GM18499 (cell line): ENCODE results near the gene PLN.
A peak's percentile ranks its signal among the peaks of the same experiment; 100 is the strongest.

Experiments used
- ATAC-seq: cut with Tn5 transposase; IDR thresholded peaks from one replicate; pipeline ENCODE4 v1.9.1; 2021; ENCODE audit warnings: moderate number of reproducible peaks; ENCODE audit not compliant: insufficient read depth, unreplicated experiment

PLN gene

GRCh38 chr6:118535176-118535844 is 12.8 kb upstream of the PLN start:
- no peak for ATAC-seq

GRCh38 chr6:118536478-118536877 is 11.6 kb upstream of the PLN start:
- ATAC-seq = no peak

- ATAC-seq = no peak
Measured at GRCh38 chr6:118537574-118537973, 10.5 kb upstream of the PLN start.

DNA sequence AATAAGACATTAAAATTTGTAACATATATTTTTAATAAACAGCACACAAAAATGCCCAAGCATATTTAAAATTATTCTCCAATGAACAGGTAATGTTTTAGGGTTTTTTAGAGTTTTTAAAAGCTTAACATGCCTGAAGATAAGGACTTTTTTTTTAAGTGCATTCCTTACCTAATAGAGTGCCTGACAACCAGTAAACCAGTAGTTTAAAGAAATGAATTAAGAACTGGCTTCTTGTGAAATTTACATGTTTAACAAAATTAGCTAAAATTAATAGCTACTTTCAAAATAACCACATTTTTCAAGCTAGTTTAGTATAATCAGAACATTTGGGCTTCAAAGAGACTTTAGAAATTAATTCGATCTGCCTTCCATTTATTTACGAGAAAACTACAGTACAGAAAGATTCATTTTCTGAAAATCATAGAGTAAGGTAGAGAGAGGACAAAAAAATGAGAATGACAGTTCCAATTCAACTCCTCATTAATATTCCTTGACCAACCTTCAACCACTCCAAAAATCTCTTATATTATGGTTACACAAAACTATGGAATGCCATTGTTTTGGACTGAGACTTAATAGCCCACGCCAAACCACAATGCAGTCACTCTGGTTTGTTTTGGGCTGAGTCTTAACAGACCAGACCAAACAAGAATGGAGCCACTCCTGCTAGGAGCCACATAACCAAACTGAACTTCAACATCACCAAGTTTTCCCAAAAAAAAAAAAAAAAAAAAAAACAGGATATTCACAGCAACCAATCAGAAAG is 5.7 kb upstream of the PLN start:
- ATAC-seq = no peak

DNA sequence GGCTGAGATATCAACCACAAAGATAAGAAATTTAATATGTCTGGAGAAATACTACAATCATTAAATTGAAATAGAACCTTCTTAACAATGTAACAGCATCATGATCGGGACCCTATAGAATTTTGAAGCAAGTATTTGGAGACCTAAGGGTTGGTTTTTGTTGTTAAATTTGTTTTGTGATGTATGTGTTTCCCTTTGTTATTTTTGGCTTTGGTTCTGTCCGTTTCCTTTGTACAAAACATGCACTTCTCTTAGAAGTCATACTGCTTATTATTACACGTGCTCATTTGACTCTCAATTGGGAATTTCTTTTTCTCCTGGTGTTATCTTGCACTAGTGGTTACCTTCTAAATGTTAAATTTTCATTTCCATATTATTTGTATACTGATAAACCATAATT is 4.0 kb upstream of the PLN start:
- ATAC-seq = no peak

GRCh38 chr6:118546164-118546879 is 1.8 kb upstream of the PLN start:
- no peak for ATAC-seq

DNA sequence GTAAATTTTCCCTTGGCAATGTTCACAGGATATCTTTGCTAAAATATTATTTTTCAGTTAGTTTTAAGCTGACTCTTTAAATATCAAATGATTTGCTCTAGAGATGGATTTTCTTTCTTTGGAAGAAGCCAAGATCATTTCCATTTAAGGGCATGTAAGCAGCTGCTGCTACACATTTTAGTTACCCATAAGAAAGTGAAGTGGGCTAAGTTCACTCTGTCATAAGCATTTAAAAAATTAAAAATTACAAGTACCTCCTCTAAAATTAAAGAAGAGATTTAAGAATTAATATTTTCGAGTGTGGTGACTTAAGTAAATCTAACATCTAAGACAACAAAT is 1.2 kb upstream of the PLN start:
- ATAC-seq = no peak

- no peak for ATAC-seq
Measured at GRCh38 chr6:118548613-118549012, 517 bp downstream of the PLN start.

DNA sequence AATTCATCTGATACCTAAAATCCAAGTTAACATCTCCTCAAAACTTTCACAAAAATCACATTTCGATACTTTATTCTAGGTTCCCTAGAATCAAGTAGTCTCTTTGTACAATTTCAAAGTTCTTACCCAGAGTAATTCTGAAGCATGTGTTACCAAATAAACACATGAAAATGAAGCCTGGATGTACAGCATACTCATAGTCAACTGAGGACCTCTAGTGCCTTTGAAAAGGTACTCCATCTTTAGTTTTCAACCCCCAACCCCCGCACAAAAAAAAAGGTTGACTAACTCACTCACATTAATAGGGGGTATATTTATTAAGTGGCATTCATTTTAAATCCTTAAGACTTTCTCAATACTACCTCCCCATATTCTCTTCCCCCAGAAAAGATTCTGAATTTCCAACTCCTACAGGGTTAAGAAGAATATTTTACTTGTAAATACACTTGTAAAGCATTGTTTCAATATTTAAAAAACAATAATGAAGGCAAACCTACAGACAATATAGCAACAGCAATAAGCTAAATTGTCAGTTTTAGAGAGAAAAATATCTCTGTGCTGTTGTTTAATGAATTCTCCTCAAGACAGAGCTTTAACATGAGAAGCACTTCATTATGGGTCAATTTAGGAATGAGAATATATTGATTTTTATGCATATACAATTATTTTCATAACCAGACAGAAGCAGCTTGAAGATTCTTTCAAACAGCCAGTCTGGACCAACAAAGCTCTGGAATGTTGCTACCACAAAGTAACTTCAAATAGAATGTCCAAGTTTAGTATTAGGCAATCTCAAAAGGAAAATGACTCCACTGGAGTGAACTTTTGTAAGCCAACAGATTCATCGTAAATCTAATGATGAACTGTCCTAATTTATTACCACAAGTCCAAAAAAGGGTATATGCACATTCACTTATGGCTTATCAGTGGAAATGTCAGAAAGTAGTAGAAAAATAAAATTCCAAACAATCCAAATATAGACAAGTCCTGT is 3.3 kb downstream of the PLN start:
- peak; percentile 73 for ATAC-seq

DNA sequence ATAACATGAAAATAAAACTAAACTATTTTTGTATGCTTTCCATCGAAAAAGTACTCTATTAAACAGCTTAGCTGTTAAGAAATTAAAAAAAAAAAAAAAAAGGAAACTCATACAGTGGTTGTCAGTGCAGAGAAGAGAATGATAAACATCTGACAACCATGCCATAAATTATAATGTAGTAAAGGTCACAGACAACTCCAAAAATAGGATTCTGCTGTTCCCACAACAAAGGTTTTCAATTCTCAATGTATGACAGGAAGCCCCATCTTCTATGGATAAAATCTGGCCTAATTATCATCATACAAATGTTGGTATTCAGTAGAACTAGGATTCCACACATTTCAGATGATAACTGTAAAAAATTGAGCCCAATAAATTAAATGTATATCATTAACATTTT is 5.0 kb downstream of the PLN start:
- ATAC-seq = no peak

DNA sequence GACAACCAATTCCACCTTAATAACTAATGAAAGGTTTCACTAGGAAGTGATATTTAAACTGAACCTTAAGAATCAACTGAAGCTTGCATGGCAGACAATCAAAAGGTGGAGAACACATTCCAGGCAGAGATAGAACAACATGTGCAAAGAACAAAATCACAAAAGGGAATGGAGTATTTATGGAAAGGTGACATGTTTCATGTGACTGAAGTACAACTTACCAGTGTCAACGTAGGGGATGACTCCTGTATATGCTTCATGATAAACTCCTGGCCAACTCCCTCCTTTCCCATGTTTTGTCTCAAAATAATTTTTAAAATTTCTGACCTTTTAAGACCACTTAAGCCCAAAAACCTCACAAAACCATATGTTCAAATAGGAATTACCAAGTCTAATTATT is 6.6 kb downstream of the PLN start:
- no peak for ATAC-seq

DNA sequence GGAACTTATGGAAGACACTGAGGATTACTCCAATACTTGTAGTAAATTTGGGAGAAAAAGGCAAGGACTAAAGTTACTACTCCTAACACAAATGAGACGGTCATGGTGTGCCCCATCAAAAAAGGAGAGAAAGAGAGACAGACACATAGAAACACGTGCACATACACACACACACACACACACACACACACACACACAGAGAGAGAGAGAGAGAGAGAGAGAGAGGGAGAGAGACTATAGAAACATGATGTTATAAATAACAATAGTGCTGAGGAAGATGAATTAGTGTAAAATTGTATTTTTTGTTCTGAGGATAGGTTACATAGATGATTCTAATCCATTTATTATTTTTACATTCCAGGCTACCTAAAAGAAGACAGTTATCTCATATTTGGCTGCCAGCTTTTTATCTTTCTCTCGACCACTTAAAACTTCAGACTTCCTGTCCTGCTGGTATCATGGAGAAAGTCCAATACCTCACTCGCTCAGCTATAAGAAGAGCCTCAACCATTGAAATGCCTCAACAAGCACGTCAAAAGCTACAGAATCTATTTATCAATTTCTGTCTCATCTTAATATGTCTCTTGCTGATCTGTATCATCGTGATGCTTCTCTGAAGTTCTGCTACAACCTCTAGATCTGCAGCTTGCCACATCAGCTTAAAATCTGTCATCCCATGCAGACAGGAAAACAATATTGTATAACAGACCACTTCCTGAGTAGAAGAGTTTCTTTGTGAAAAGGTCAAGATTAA is 10.5 kb downstream of the PLN start:
- ATAC-seq = no peak

- peak; percentile 61 for ATAC-seq
Measured at GRCh38 chr6:118559659-118560058, 11.6 kb downstream of the PLN start.

DNA sequence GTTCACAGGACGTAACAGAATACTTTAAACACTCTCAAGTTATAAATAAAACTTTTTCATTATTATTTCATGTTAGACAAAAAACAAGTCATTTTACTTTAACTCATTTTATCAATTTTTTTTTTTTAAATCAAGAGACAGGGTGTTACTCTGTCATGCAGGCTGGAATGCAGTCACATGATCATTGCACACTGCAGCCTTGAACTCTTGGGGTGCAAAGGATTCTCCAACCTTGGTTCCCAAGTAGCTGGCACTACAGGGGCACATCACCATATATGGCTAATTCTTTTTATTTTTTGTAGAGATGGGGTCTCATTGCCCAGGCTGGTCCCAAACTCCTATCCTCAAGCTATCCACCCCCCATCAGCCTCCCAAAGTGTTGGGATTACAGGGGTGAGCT is 14.2 kb downstream of the PLN start:
- ATAC-seq = no peak

GRCh38 chr6:118562959-118563358 is 14.9 kb downstream of the PLN start:
- ATAC-seq = no peak

DNA sequence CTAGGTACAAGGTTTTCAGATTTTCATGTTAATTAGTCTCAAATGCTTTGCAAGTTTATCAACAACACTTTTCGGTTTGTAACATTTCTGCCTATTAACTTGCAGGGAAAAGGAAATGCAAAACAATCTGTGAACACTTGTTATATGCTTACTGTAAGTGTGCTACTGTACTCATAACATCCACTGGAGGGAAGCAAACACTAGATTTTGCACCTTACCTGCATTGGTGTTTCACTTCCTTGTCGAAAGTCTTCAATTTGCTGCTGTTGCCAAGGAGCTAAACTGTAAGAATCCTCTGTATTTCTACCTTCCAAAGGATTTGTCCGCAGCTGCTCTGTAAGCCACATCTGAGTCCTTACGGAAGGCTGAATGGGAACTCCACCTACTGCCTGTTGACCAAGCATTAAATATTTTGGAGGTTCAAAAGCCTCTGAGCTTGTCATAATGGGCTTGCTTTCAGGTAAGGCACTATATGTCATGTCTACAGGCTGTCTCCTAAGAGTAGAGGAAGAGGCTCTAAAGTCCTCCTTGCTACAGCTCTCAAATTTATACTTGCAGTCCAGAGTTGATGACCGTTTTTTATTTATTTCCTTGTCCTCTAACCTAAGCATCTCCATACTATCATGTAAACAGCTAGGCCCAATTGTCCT is 17.3 kb downstream of the PLN start:
- ATAC-seq = peak; percentile 98

DNA sequence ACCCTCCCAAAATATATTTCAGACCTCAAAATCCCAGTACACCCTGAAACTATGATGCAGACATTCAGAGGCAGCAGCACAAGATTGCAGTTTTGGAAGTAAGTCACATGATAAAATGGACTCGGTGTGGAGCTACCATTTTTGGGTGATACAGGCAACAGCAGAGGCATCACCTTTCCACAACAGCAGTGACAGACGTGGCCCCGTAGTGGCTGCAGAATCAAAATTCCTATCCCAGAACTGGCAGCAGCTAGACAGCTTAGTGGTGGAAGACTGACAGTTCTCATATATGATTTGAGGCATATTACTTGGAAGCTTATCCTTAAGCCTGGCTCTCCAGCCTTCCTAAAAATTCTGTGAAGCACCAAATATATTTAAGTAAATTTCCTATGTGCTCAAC is 19.9 kb downstream of the PLN start:
- ATAC-seq = no peak

GRCh38 chr6:118569498-118569897 is 21.4 kb downstream of the PLN start:
- no peak for ATAC-seq

- ATAC-seq = no peak
Measured at GRCh38 chr6:118571121-118571520, 23.0 kb downstream of the PLN start.
